ENCODE results near the gene SETD5.

DNA sequence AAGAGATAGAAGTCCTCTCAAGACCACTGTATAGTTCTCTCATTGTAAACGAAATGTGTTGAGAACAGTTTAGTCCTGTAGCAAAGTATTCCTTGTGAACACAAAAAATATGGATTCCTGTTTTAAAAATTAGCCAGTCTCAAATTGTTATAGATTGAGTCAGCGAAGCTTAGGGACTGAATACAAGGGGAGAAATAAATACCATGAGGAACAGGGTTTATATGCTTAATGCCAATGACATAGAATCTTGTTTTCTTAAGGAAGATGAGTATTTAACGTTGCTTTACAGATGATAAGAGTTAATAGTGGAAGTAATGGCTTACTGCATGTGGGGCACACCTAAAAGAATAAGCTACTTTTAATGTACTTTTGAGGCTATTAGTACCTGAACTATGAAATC, 37.9 kb downstream of the SETD5 start:
- TF ChIP-seq, protein P1, sequence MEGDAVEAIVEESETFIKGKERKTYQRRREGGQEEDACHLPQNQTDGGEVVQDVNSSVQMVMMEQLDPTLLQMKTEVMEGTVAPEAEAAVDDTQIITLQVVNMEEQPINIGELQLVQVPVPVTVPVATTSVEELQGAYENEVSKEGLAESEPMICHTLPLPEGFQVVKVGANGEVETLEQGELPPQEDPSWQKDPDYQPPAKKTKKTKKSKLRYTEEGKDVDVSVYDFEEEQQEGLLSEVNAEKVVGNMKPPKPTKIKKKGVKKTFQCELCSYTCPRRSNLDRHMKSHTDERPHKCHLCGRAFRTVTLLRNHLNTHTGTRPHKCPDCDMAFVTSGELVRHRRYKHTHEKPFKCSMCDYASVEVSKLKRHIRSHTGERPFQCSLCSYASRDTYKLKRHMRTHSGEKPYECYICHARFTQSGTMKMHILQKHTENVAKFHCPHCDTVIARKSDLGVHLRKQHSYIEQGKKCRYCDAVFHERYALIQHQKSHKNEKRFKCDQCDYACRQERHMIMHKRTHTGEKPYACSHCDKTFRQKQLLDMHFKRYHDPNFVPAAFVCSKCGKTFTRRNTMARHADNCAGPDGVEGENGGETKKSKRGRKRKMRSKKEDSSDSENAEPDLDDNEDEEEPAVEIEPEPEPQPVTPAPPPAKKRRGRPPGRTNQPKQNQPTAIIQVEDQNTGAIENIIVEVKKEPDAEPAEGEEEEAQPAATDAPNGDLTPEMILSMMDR (IDR thresholded peaks at IDR 0.05; ENCODE audit: low read depth, low read length, poor library complexity, severe bottlenecking): no peak
- no peak for TF ChIP-seq EZH2phosphoT487 (IDR thresholded peaks at IDR 0.05; ENCODE audit: borderline replicate concordance, low read length)

Measured in DOHH2 (cell line).